HepG2 (cell line): ENCODE data around the gene GRK6. TPM values are rescaled to one million over a fixed set of nuclear protein-coding genes. Genes with fewer than 3 reads are reported as not detected.
A peak's percentile ranks its signal among the peaks of the same experiment; 100 is the strongest.

Experiments
- FOXA3 ChIP-seq: IDR thresholded peaks from 2 replicates; pipeline ENCODE4 v1.6.1; 2016; ENCODE audit warnings: missing genetic modification reagents, missing compliant biosample characterization
- GMEB2 ChIP-seq: IDR thresholded peaks from 2 replicates; pipeline ENCODE4 v1.6.1; 2016; ENCODE audit warnings: missing biosample characterization, missing genetic modification reagents, low read depth
- IKZF4 ChIP-seq: sonication (generic); formaldehyde crosslinking; IDR thresholded peaks from 2 replicates; pipeline ENCODE4 v1.5.1; 2020; ENCODE audit warnings: borderline replicate concordance, mild to moderate bottlenecking, low read depth, missing genetic modification reagents; ENCODE audit errors: not compliant biosample characterization
- KLF12 ChIP-seq: sonication (generic); formaldehyde crosslinking; IDR thresholded peaks from 2 replicates; pipeline ENCODE4 v1.4.0; 2020; ENCODE audit warnings: missing genetic modification reagents, borderline replicate concordance
- MAX ChIP-seq: IDR thresholded peaks from 2 replicates; pipeline ENCODE4 v1.6.1; 2012; ENCODE audit warnings: inconsistent platforms
- NRL ChIP-seq: sonication (generic); formaldehyde crosslinking; IDR thresholded peaks from 2 replicates; pipeline ENCODE4 v1.5.0; 2020; ENCODE audit warnings: missing genetic modification reagents, mild to moderate bottlenecking, moderate library complexity, borderline replicate concordance
- PHF21A ChIP-seq: sonication (generic); formaldehyde crosslinking; IDR thresholded peaks from 2 replicates; pipeline ENCODE4 v1.5.0; 2020; ENCODE audit warnings: mild to moderate bottlenecking, missing genetic modification reagents
- RXRB ChIP-seq: IDR thresholded peaks from 2 replicates; pipeline ENCODE4 v1.6.1; 2016; ENCODE audit warnings: borderline replicate concordance, missing genetic modification reagents, missing compliant biosample characterization
- SP5 ChIP-seq: IDR thresholded peaks from 2 replicates; pipeline ENCODE4 v1.6.1; 2016; ENCODE audit warnings: low read depth, borderline replicate concordance
- SYNCRIP ChIP-seq: fragments of 200-400 bp; formaldehyde crosslinking; IDR thresholded peaks from 2 replicates; pipeline ENCODE4 v1.6.1; 2018; ENCODE audit warnings: mild to moderate bottlenecking, low read depth, low read length; ENCODE audit not compliant: insufficient read depth
- TCF12 ChIP-seq, 2 experiments: fragments of 450-650 bp in 1 of 2; sonication (generic) in 1 of 2; formaldehyde crosslinking in 1 of 2; IDR thresholded peaks; 2 replicates each; pipeline versions ENCODE4 v1.6.1 to v1.8.0; 2017 to 2022; ENCODE audit warnings: antibody characterized with exemption in 1 of 2, mild to moderate bottlenecking in 1 of 2, missing genetic modification reagents in 1 of 2, moderate library complexity in 1 of 2
- UBTF ChIP-seq: sonication (generic); formaldehyde crosslinking; IDR thresholded peaks from 2 replicates; pipeline ENCODE4 v1.4.0; 2020; ENCODE audit warnings: mild to moderate bottlenecking, missing genetic modification reagents
- ZNF121 ChIP-seq: sonication (generic); formaldehyde crosslinking; IDR thresholded peaks from 2 replicates; pipeline ENCODE4 v1.5.0; 2020; ENCODE audit warnings: mild to moderate bottlenecking, missing genetic modification reagents
- ZNF207 ChIP-seq: fragments of 450-650 bp; IDR thresholded peaks from 2 replicates; pipeline ENCODE4 v1.6.1; 2016; ENCODE audit warnings: antibody characterized with exemption, borderline replicate concordance
- ZNF253 ChIP-seq: sonication (generic); formaldehyde crosslinking; IDR thresholded peaks from 2 replicates; pipeline ENCODE4 v1.8.0; 2022; ENCODE audit warnings: mild to moderate bottlenecking, missing genetic modification reagents, borderline replicate concordance
- ZNF639 ChIP-seq: conservative IDR thresholded peaks from 2 replicates; pipeline ENCODE4 v1.6.1; 2018; ENCODE audit warnings: missing genetic modification reagents
- ZSCAN25 ChIP-seq: sonication (generic); formaldehyde crosslinking; IDR thresholded peaks from 2 replicates; pipeline ENCODE4 v1.8.0; 2022; ENCODE audit warnings: mild to moderate bottlenecking, missing genetic modification reagents
- polyA plus RNA-seq, 8 experiments: library from polyadenylated mRNA; depleted of rRNA in 3 of 8; stranded (reverse) in 7 of 8; unstranded in 1 of 8; fragments of >200 nt; fragmentation: Illumina TruSeq in 4 of 8; extraction: Trizol in 4 of 8; gene quantifications; 2 replicates each; pipeline versions ENCODE4 v1.2.1 to v1.2.3, GENCODE V29; 2011 to 2016; ENCODE audit warnings: low read depth in 4 of 8, missing spikeins in 1 of 8, mixed read lengths in 1 of 8; ENCODE audit not compliant: insufficient read depth in 1 of 8
- total RNA-seq, 5 experiments: library from RNA; depleted of rRNA; stranded (reverse); fragments of >200 nt; fragmentation: Illumina TruSeq; extraction: Trizol; gene quantifications; 2 replicates each; pipeline ENCODE4 v1.2.3, GENCODE V29; 2016; ENCODE audit warnings: low read depth in 1 of 5
- TF ChIP-seq, protein P1 (sequence below): sonication (generic); formaldehyde crosslinking; IDR thresholded peaks from 2 replicates; pipeline ENCODE4 v1.5.0; 2020; ENCODE audit warnings: mild to moderate bottlenecking, missing genetic modification reagents, moderate library complexity
- TF ChIP-seq, protein P2 (sequence below): sonication (generic); formaldehyde crosslinking; IDR thresholded peaks from 2 replicates; pipeline ENCODE4 v1.5.1; 2020; ENCODE audit warnings: missing genetic modification reagents, mild to moderate bottlenecking, borderline replicate concordance

GRK6 gene
- total and polyA plus RNA-seq, 2 of the 13 experiments (the other 11 are each of a cell fraction or from before 2014, with no cell fraction given), result 13.2 to 19.9 TPM

DNA sequence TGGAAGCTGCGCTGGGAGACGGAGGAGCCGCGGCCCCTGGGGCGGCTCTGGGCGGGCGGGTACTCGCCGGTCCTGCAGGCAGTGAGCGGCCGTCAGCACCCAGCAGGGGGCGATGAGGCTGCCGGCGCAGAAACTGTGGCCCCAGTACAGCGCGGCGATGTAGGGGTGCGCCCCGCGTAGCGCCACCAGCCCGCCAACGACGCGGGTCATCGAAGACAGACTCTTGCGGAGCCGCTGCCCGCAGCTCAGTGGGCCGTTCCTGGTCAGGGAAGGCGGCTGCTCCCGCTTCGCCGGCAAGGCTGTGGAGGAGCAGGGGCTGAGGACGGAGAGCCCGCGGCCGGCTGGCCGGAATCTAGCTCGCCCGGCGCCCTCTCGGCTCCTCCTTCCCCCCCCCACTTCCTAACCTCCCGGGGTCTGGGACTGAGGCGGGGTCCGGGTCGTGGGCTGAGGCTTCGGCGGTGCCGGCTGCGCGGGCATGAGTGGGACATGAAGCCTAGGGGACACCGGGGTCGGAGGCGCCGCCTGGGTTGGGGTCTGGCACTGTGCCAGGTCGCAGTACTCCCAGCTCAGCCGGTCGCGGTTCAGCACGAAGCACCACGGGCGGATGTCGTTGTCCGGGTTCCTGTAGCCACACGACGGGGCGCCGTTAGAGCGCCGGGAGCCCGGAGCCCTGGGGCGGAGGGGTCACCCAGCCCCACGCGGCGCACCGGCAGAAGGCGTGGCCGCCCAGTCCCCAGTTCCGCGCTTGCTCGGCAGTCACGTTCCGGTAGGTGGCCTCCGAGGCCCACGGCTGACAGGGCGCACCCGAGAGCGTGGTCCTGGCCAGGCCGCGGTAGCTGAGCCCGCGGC, 22.5 kb upstream of the GRK6 start (continued):
- TF ChIP-seq KLF12 (CRISPR knock-in tag), result no peak
- no peak for TF ChIP-seq TCF12 (IDR thresholded peaks at IDR 0.05)
- TF ChIP-seq TCF12 (CRISPR knock-in tag; IDR thresholded peaks at IDR 0.05), result 0 out of 2 replicates have a peak, but pooled peaks have one; percentile 46
- TF ChIP-seq, protein P1, sequence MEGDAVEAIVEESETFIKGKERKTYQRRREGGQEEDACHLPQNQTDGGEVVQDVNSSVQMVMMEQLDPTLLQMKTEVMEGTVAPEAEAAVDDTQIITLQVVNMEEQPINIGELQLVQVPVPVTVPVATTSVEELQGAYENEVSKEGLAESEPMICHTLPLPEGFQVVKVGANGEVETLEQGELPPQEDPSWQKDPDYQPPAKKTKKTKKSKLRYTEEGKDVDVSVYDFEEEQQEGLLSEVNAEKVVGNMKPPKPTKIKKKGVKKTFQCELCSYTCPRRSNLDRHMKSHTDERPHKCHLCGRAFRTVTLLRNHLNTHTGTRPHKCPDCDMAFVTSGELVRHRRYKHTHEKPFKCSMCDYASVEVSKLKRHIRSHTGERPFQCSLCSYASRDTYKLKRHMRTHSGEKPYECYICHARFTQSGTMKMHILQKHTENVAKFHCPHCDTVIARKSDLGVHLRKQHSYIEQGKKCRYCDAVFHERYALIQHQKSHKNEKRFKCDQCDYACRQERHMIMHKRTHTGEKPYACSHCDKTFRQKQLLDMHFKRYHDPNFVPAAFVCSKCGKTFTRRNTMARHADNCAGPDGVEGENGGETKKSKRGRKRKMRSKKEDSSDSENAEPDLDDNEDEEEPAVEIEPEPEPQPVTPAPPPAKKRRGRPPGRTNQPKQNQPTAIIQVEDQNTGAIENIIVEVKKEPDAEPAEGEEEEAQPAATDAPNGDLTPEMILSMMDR, result peak; percentile 86
- no peak for TF ChIP-seq GMEB2 (CRISPR knock-in tag)
- no peak for TF ChIP-seq SYNCRIP
- TF ChIP-seq RXRB, result 0 out of 2 replicates have a peak, but pooled peaks have one; percentile 12
- TF ChIP-seq NRL (CRISPR knock-in tag), result peak; percentile 1; the same call in 1 of the 2 replicates
- peak; percentile 52 for TF ChIP-seq IKZF4 (CRISPR knock-in tag)
- TF ChIP-seq ZNF253, result 0 out of 2 replicates have a peak, but pooled peaks have one; percentile 6
- TF ChIP-seq ZNF639 (CRISPR knock-in tag), result no peak
- TF ChIP-seq PHF21A (CRISPR knock-in tag), result peak; percentile 50; the same call in 1 of the 2 replicates
- peak; percentile 77 for TF ChIP-seq ZNF121 (CRISPR knock-in tag)
- TF ChIP-seq UBTF, result peak; percentile 69
- no peak for TF ChIP-seq ZNF207
- TF ChIP-seq SP5 (CRISPR knock-in tag), result peak; percentile 41; the same call in 1 of the 2 replicates
- TF ChIP-seq ZSCAN25 (CRISPR knock-in tag), result peak; percentile 92
- TF ChIP-seq FOXA3 (CRISPR knock-in tag), result no peak
- TF ChIP-seq, protein P2, sequence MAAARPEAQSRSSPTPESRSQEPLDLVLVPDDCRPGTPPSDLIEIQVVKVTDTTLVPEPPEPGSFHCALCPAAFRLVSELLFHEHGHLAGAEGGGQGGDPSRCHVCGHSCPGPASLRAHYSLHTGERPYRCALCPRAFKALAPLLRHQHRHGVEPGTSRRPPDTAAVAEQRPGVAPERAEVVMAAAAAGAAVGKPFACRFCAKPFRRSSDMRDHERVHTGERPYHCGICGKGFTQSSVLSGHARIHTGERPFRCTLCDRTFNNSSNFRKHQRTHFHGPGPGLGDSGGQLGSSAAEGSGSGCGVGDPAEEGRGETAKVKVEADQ (CRISPR knock-in tag), result 0 out of 2 replicates have a peak, but pooled peaks have one; percentile 24
- peak; percentile 79 for TF ChIP-seq MAX
